ENCODE data around the gene ELFN2.
A peak's percentile ranks its signal among the peaks of the same experiment; 100 is the strongest.

The ELFN2 gene

GRCh38 chr22:37421468-37421877 lies 5.8 kb downstream of the ELFN2 start:
- no peak overlapping the region for H3K4me3 ChIP-seq (replicated peaks; ENCODE audit: low read depth, low read length)
- no peak for DNase-seq (ENCODE audit: extremely low read depth, low read depth)
- TF ChIP-seq CTCF (IDR thresholded peaks at IDR 0.05; ENCODE audit: low read depth, low read length, missing control alignments), result no peak

GRCh38 chr22:37420686-37421467 lies 6.4 kb downstream of the ELFN2 start:
- no peak for TF ChIP-seq CTCF (IDR thresholded peaks at IDR 0.05; ENCODE audit: low read depth, low read length, missing control alignments)
- DNase-seq (ENCODE audit: extremely low read depth, low read depth), result no peak
- H3K4me3 ChIP-seq (replicated peaks; ENCODE audit: low read depth, low read length), result peak overlapping the region; percentile 43

- TF ChIP-seq CTCF (IDR thresholded peaks at IDR 0.05; ENCODE audit: low read depth, low read length, missing control alignments), result no peak
- no peak for DNase-seq (ENCODE audit: extremely low read depth, low read depth)
- H3K4me3 ChIP-seq (replicated peaks; ENCODE audit: low read depth, low read length), result peak overlapping the region; percentile 43
Measured at GRCh38 chr22:37419969-37420685, 7.2 kb downstream of the ELFN2 start.

- no peak for TF ChIP-seq CTCF (IDR thresholded peaks at IDR 0.05; ENCODE audit: low read depth, low read length, missing control alignments)
- peak overlapping the region; percentile 43 for H3K4me3 ChIP-seq (replicated peaks; ENCODE audit: low read depth, low read length)
- DNase-seq (ENCODE audit: extremely low read depth, low read depth), result no peak
Measured at GRCh38 chr22:37419370-37419968, 7.8 kb downstream of the ELFN2 start.

GRCh38 chr22:37418627-37419369 lies 8.5 kb downstream of the ELFN2 start:
- peak overlapping the region; percentile 43 for H3K4me3 ChIP-seq (replicated peaks; ENCODE audit: low read depth, low read length)

More at GRCh38 chr22:37418627-37419369, 8.5 kb downstream of the ELFN2 start:
- no peak for DNase-seq (ENCODE audit: extremely low read depth, low read depth)
- TF ChIP-seq CTCF (IDR thresholded peaks at IDR 0.05; ENCODE audit: low read depth, low read length, missing control alignments), result no peak
